Measurements from ENCODE around the gene PSTPIP1. TPM values are rescaled to one million over a fixed set of nuclear protein-coding genes. Genes with fewer than 3 reads are reported as not detected.

Gene PSTPIP1
- total and polyA plus RNA-seq, 7 donors, result 2.1 to 14.3 (median 7.4) TPM

DNA sequence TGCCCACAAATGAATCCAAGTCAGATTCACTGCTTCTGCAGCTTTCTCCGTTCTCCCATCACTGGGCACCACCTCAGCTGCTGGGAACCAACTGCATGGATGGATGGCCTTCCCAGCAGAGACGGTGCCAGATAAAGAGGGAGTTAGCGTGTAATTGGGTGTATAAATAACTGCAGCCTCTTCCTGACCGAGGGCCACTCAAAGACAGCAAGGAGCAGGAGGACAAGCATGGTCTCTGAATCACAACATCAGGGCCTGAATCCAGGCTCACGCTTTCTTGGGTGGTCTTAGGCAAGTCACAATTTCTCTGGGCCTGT is 44.2 kb downstream of the PSTPIP1 start:
- no peak for TF ChIP-seq EP300 (IDR thresholded peaks at IDR 0.05)
- TF ChIP-seq POLR2A (IDR thresholded peaks at IDR 0.05), result no peak
- no peak for TF ChIP-seq POLR2AphosphoS5 (IDR thresholded peaks at IDR 0.05)
- TF ChIP-seq, protein P1, sequence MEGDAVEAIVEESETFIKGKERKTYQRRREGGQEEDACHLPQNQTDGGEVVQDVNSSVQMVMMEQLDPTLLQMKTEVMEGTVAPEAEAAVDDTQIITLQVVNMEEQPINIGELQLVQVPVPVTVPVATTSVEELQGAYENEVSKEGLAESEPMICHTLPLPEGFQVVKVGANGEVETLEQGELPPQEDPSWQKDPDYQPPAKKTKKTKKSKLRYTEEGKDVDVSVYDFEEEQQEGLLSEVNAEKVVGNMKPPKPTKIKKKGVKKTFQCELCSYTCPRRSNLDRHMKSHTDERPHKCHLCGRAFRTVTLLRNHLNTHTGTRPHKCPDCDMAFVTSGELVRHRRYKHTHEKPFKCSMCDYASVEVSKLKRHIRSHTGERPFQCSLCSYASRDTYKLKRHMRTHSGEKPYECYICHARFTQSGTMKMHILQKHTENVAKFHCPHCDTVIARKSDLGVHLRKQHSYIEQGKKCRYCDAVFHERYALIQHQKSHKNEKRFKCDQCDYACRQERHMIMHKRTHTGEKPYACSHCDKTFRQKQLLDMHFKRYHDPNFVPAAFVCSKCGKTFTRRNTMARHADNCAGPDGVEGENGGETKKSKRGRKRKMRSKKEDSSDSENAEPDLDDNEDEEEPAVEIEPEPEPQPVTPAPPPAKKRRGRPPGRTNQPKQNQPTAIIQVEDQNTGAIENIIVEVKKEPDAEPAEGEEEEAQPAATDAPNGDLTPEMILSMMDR (IDR thresholded peaks at IDR 0.05), result no peak
- peaks cover 0 to 34% (median 6%) of the 10 kb centered on the region in 4 donors for H3K36me3 ChIP-seq
- H3K4me3 ChIP-seq, result no peak overlapping the region
- H3K4me1 ChIP-seq, result peaks cover 0 to 7% (median 3%) of the 10 kb centered on the region in 4 donors
- no peaks in the 10 kb centered on the region for H3K27me3 ChIP-seq
- no peaks in the 10 kb centered on the region for H3K9me3 ChIP-seq
- DNase-seq, result no peak
- H3K27ac ChIP-seq, result no peak overlapping the region
- 91% methylated on average over 5 of the region's 5 CpGs; no CpG with 5 or more reads in 1 of the 2 donors for WGBS, 2 donors
- intact Hi-C loops (cut with DNase I), result no loop called here

DNA sequence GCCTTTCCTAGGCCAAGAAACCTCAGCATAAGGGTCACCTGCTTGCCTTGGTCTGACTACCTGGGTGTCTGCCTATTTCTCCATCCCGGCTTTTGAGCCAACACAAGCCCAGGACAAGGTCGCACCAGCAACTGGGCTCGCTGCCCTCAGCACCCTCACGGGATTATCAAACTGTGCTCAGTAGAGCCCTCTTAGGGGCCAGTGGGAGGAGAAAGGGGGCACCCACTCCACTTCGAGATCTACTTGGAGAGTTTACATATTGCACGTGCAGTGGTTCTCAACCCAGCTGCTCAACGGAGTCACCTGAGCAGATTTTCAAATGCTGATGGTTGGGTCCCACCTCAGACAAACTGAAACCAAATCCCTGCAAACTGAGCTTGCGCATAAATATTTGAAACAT is 44.9 kb downstream of the PSTPIP1 start:
- Histone ChIP-seq H3K4me3 (no peak overlapping the region), H3K9me3 (no peaks in the 10 kb centered on the region), H3K36me3 (peaks cover 0 to 40% (median 8%) of the 10 kb centered on the region in 4 donors), H3K4me1 (peaks cover 0 to 7% (median 5%) of the 10 kb centered on the region in 4 donors), H3K27me3 (no peaks in the 10 kb centered on the region), H3K27ac (no peak overlapping the region)
- TF ChIP-seq POLR2A (IDR thresholded peaks at IDR 0.05) (no peak), EP300 (IDR thresholded peaks at IDR 0.05) (no peak), POLR2AphosphoS5 (IDR thresholded peaks at IDR 0.05) (no peak)
- TF ChIP-seq, protein P1 (IDR thresholded peaks at IDR 0.05), result no peak
- WGBS, 2 donors, result 93% methylated on average over 8 of the region's 8 CpGs; no CpG with 5 or more reads in 1 of the 2 donors
- DNase-seq, result no peak
- intact Hi-C loops (cut with DNase I), result no loop called here

DNA sequence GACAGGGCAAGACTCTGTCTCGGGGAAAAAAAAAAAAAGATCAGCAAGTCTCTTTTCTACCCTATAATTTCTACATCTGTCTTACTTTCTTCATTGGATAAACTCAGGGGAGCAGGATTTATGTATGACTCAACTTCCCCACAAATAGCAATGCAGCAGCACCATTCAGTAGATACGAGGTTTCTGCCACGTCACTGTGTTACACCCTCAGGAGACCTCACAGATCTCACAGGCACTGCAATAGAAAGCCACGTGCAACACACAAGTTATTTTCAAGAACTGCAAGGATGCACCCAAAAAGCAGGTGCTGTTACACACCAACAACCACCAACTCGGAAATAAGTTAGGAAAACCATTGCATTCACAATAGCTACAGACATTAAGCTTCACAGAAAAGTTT is 45.7 kb downstream of the PSTPIP1 start:
- TF ChIP-seq EP300 (IDR thresholded peaks at IDR 0.05) (no peak), POLR2AphosphoS5 (IDR thresholded peaks at IDR 0.05) (no peak), POLR2A (IDR thresholded peaks at IDR 0.05) (no peak)
- TF ChIP-seq, protein P1 (IDR thresholded peaks at IDR 0.05), result no peak
- intact Hi-C loops (cut with DNase I), result no loop called here
- peaks cover 0 to 48% (median 9%) of the 10 kb centered on the region in 4 donors for H3K36me3 ChIP-seq
- 84 to 87% methylated on average over 5 of the region's 5 CpGs for WGBS, 2 donors
- H3K9me3 ChIP-seq, result no peaks in the 10 kb centered on the region
- H3K4me1 ChIP-seq, result peaks cover 0 to 7% (median 2%) of the 10 kb centered on the region in 4 donors
- H3K27me3 ChIP-seq, result no peaks in the 10 kb centered on the region
- no peak overlapping the region for H3K4me3 ChIP-seq
- H3K27ac ChIP-seq, result no peak overlapping the region
- no peak for DNase-seq

DNA sequence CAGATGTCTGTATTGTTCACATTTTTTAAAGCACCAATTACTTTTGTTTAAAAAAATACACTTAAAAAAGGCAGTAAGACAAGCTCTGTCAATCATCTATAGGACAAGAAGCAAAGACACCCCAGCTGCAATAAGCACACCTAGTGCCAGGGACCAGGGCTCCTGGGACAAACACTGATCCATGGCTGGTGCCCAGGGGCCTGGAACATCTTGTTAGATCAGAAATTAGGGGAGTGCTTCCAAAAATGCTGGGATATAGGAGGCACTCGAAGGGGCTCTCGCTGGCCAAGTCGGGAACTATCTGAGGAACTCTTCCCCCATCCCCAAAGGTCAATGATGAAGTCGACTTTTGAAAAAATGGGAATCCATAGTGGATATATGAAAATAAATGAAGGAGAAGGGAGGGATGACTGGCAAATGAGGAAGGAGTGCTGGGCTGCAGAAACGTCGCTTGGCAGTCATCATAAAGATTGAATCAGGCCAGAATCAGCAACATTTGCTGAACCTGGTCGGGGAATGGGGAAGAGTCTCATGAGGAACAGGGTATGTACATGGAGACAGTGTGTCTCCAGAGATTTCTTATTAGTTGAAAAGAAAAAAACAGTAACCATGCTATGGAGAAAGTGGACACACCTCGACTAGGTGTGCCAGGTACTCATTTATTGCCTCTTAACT is 47.5 kb downstream of the PSTPIP1 start:
- Histone ChIP-seq H3K27ac (no peak overlapping the region), H3K9me3 (no peaks in the 10 kb centered on the region), H3K36me3 (peaks cover 0 to 54% (median 11%) of the 10 kb centered on the region in 4 donors), H3K27me3 (no peaks in the 10 kb centered on the region), H3K4me1 (peaks cover 0 to 7% (median 2%) of the 10 kb centered on the region in 4 donors), H3K4me3 (no peak overlapping the region)
- 74 to 86% methylated on average over 8 of the region's 8 CpGs for WGBS, 2 donors
- no peak for TF ChIP-seq EP300 (IDR thresholded peaks at IDR 0.05)
- TF ChIP-seq, protein P1 (IDR thresholded peaks at IDR 0.05), result no peak
- TF ChIP-seq POLR2AphosphoS5 (IDR thresholded peaks at IDR 0.05), result no peak
- no peak for TF ChIP-seq POLR2A (IDR thresholded peaks at IDR 0.05)
- no peak for DNase-seq
- intact Hi-C loops (cut with DNase I), result no loop called here

Measured in sigmoid colon (tissue), 7 donors.